ENCODE measurements around the gene KLK3. TPM values are rescaled to one million over a fixed set of nuclear protein-coding genes. Genes with fewer than 3 reads are reported as not detected.

KLK3 gene
- total RNA-seq, 1 experiment from 2014 or later: not detected

DNA sequence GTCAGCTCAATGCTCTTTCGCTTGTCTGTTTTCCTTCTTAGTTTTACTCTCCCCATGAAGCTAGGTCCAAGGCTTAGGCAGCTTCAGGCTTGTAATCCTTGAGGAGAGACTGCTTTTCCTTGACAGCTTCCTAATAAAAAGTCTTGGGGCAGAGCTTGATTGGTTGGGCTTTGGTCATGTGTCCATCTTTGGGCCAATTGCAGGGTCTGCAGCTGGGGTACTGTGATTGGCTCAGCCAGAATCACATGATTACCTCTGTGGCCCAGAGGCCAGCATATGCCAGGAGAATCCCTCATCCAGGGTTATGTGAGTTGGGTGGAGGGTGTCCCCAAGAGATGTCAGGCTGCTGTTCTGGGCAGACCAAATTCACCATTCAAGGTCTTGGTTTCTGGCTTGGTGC, 39.3 kb upstream of the KLK3 start:
- intact Hi-C loops (cut with micrococcal nuclease; ENCODE audit: unreplicated experiment): no loop called here
- DNase-seq (ENCODE audit: low read depth, low spot score): no peak
- H3K27me3 ChIP-seq (ENCODE audit: control insufficient read depth, insufficient read depth, low read length): no peaks in the 10 kb centered on the region; the same call in 1 of the 2 replicates
- no peaks in the 10 kb centered on the region for H3K4me1 ChIP-seq (ENCODE audit: control insufficient read depth, insufficient read depth, low read length)
- in situ Hi-C loops (cut with HindIII; ENCODE audit: low pct_unique_long_range_greater_than_20kb, low sequenced_read_pairs): no loop called here
- BruUV-seq (replicated peaks): no TSS peak
- no peak overlapping the region for H3K4me3 ChIP-seq (ENCODE audit: low read depth in 2 of 2, low read length in 2 of 2)
- no peak for TF ChIP-seq POLR2AphosphoS5 (IDR thresholded peaks at IDR 0.05; ENCODE audit: low read depth, low read length)
- TF ChIP-seq, protein P1, sequence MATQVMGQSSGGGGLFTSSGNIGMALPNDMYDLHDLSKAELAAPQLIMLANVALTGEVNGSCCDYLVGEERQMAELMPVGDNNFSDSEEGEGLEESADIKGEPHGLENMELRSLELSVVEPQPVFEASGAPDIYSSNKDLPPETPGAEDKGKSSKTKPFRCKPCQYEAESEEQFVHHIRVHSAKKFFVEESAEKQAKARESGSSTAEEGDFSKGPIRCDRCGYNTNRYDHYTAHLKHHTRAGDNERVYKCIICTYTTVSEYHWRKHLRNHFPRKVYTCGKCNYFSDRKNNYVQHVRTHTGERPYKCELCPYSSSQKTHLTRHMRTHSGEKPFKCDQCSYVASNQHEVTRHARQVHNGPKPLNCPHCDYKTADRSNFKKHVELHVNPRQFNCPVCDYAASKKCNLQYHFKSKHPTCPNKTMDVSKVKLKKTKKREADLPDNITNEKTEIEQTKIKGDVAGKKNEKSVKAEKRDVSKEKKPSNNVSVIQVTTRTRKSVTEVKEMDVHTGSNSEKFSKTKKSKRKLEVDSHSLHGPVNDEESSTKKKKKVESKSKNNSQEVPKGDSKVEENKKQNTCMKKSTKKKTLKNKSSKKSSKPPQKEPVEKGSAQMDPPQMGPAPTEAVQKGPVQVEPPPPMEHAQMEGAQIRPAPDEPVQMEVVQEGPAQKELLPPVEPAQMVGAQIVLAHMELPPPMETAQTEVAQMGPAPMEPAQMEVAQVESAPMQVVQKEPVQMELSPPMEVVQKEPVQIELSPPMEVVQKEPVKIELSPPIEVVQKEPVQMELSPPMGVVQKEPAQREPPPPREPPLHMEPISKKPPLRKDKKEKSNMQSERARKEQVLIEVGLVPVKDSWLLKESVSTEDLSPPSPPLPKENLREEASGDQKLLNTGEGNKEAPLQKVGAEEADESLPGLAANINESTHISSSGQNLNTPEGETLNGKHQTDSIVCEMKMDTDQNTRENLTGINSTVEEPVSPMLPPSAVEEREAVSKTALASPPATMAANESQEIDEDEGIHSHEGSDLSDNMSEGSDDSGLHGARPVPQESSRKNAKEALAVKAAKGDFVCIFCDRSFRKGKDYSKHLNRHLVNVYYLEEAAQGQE (IDR thresholded peaks at IDR 0.05; ENCODE audit: insufficient read depth in 1 of 2, low read depth in 2 of 2, low read length in 1 of 2): no peak
- ATAC-seq: no peak
- H3K9me3 ChIP-seq (ENCODE audit: control insufficient read depth, insufficient read depth, low read depth, low read length): no peaks in the 10 kb centered on the region
- H3K36me3 ChIP-seq (ENCODE audit: control insufficient read depth, insufficient read depth, low read length): no peaks in the 10 kb centered on the region
- POLR2A ChIA-PET: no interaction called here
- CTCF ChIA-PET: interaction anchor here (0.6 kb wide), 1 partner anchor 154 kb away, joined by 3 read pairs; the partner anchor contains the start of gene KLK6
- H3K27ac ChIP-seq (ENCODE audit: low read length): no peak overlapping the region

DNA sequence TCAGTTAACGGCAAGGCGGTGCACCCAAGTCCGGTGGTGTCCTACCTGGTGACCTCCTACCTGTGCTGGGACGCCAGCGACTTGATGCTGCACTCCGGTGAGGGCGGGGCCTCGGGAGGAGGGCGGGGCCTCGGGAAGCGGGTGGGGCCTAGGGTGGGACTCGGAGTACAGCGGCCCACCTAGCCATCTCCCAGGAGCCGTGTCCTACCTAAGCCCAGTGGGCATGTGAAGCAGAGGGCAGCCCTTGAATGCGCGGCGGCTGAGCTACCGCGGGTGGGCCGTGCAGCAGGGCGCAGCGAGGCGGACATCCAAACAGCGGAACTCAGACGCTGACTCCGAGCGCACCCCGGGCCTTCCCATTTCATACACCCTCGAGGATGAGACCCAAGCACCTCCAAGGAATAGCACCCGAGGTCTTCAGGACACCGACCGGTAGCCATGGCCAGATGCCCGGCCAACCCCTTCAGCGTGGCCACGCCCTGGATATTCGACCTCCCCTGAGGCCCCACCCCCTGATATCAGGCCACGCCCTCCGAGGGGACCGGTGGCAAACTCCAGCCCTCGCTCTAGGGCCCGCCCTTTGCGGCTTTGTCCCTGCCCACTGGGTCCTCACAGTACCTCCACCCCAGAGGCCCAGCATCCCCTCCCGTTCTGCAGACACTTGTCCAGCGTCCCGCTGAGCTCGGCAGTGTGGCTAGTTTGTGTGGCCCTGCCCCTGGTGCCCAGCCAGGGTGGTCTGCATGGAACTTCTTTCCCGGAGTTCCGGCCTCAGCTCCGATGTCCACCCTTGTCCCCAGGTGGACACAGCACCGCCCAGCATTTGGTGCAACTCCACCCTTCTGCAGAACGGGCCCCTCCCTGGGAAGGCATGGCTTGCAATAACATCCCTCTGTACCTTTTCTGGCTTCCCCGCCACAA, 36.5 kb upstream of the KLK3 start:
- no peaks in the 10 kb centered on the region for H3K36me3 ChIP-seq (ENCODE audit: control insufficient read depth, insufficient read depth, low read length)
- no peaks in the 10 kb centered on the region; the same call in 1 of the 2 replicates for H3K27me3 ChIP-seq (ENCODE audit: control insufficient read depth, insufficient read depth, low read length)
- ChIA-PET POLR2A (no interaction called here), CTCF (no interaction called here)
- no TSS peak for BruUV-seq (replicated peaks)
- H3K9me3 ChIP-seq (ENCODE audit: control insufficient read depth, insufficient read depth, low read depth, low read length): no peaks in the 10 kb centered on the region
- intact Hi-C loops (cut with micrococcal nuclease; ENCODE audit: unreplicated experiment) (no loop called here), in situ Hi-C loops (cut with HindIII; ENCODE audit: low pct_unique_long_range_greater_than_20kb, low sequenced_read_pairs) (no loop called here)
- ATAC-seq: no peak
- TF ChIP-seq POLR2AphosphoS5 (IDR thresholded peaks at IDR 0.05; ENCODE audit: low read depth, low read length) (no peak), SIN3A (IDR thresholded peaks at IDR 0.05; ENCODE audit: borderline replicate concordance, insufficient read depth, low read depth, low read length) (no peak), TCF7L2 (IDR thresholded peaks at IDR 0.05; ENCODE audit: low read depth, low read length) (no peak)
- TF ChIP-seq, protein P2, sequence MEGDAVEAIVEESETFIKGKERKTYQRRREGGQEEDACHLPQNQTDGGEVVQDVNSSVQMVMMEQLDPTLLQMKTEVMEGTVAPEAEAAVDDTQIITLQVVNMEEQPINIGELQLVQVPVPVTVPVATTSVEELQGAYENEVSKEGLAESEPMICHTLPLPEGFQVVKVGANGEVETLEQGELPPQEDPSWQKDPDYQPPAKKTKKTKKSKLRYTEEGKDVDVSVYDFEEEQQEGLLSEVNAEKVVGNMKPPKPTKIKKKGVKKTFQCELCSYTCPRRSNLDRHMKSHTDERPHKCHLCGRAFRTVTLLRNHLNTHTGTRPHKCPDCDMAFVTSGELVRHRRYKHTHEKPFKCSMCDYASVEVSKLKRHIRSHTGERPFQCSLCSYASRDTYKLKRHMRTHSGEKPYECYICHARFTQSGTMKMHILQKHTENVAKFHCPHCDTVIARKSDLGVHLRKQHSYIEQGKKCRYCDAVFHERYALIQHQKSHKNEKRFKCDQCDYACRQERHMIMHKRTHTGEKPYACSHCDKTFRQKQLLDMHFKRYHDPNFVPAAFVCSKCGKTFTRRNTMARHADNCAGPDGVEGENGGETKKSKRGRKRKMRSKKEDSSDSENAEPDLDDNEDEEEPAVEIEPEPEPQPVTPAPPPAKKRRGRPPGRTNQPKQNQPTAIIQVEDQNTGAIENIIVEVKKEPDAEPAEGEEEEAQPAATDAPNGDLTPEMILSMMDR (IDR thresholded peaks at IDR 0.05): no peak
- TF ChIP-seq, protein P1 (IDR thresholded peaks at IDR 0.05; ENCODE audit: insufficient read depth in 1 of 2, low read depth in 2 of 2, low read length in 1 of 2): no peak
- no peak overlapping the region for H3K27ac ChIP-seq (ENCODE audit: low read length)
- H3K4me1 ChIP-seq (ENCODE audit: control insufficient read depth, insufficient read depth, low read length): no peaks in the 10 kb centered on the region
- DNase-seq (ENCODE audit: low read depth, low spot score): no peak
- no peak overlapping the region for H3K4me3 ChIP-seq (ENCODE audit: low read depth in 2 of 2, low read length in 2 of 2)
